HepG2 (cell line): ENCODE results near the gene TP53. TPM values are rescaled to one million over a fixed set of nuclear protein-coding genes. Genes with fewer than 3 reads are reported as not detected.

Experiments
- CENPBD1 ChIP-seq: sonication (generic); formaldehyde crosslinking; IDR thresholded peaks from 2 replicates; pipeline ENCODE4 v1.8.0; 2022; ENCODE audit warnings: missing genetic modification reagents, low read depth, mild to moderate bottlenecking, borderline replicate concordance
- FOXM1 ChIP-seq: sonication (generic); formaldehyde crosslinking; IDR thresholded peaks from 2 replicates; pipeline ENCODE4 v1.5.0; 2020; ENCODE audit warnings: missing genetic modification reagents
- FUBP1 ChIP-seq: sonication (generic); formaldehyde crosslinking; IDR thresholded peaks from 2 replicates; pipeline ENCODE4 v1.5.1; 2020; ENCODE audit warnings: missing genetic modification reagents, mild to moderate bottlenecking, borderline replicate concordance
- GABPA ChIP-seq, 2 experiments: IDR thresholded peaks; 2 replicates each; pipeline ENCODE4 v1.6.1; 2011 to 2016; ENCODE audit warnings: low read depth in 2 of 2, low read length in 1 of 2, missing biosample characterization in 1 of 2, missing genetic modification characterization in 1 of 2
- GPN1 ChIP-seq: sonication (generic); formaldehyde crosslinking; IDR thresholded peaks from 2 replicates; pipeline ENCODE4 v1.5.1; 2020; ENCODE audit warnings: missing genetic modification reagents, borderline replicate concordance
- MED13 ChIP-seq: sonication (generic); formaldehyde crosslinking; IDR thresholded peaks from 2 replicates; pipeline ENCODE4 v1.5.0; 2020; ENCODE audit warnings: missing genetic modification reagents
- MEIS1 ChIP-seq: sonication (generic); formaldehyde crosslinking; IDR thresholded peaks from 2 replicates; pipeline ENCODE4 v1.9.0; 2021; ENCODE audit warnings: mild to moderate bottlenecking, missing genetic modification reagents, moderate library complexity, borderline replicate concordance
- MTA1 ChIP-seq: sonication (generic); formaldehyde crosslinking; IDR thresholded peaks from 2 replicates; pipeline ENCODE4 v1.4.0; 2020; ENCODE audit warnings: missing genetic modification reagents, mild to moderate bottlenecking, borderline replicate concordance
- MTF1 ChIP-seq: sonication (generic); formaldehyde crosslinking; IDR thresholded peaks from 2 replicates; pipeline ENCODE4 v1.5.0; 2020; ENCODE audit warnings: missing genetic modification reagents
- NCOR1 ChIP-seq: fragments of 200-600 bp; sonication (generic); IDR thresholded peaks from 2 replicates; pipeline ENCODE4 v1.7.0; 2017; ENCODE audit warnings: antibody characterized with exemption, low read length, borderline replicate concordance
- NFATC3 ChIP-seq: sonication (generic); formaldehyde crosslinking; IDR thresholded peaks from 2 replicates; pipeline ENCODE4 v1.5.1; 2020; ENCODE audit warnings: mild to moderate bottlenecking, missing genetic modification reagents
- PITX1 ChIP-seq: sonication (generic); formaldehyde crosslinking; IDR thresholded peaks from 2 replicates; pipeline ENCODE4 v1.5.1; 2020; ENCODE audit warnings: mild to moderate bottlenecking, missing genetic modification reagents
- SIN3B ChIP-seq: fragments of 150-350 bp; IDR thresholded peaks from 2 replicates; pipeline ENCODE4 v1.6.1; 2014; ENCODE audit warnings: low read length
- SP1 ChIP-seq, 2 experiments: fragments of 450-650 bp in 1 of 2; sonication (generic) in 1 of 2; formaldehyde crosslinking in 1 of 2; IDR thresholded peaks; 2 replicates each; pipeline versions ENCODE4 v1.4.0 to v1.6.1; 2016 to 2020; ENCODE audit warnings: missing genetic modification reagents in 1 of 2
- TERF1 ChIP-seq: sonication (generic); formaldehyde crosslinking; IDR thresholded peaks from 2 replicates; pipeline ENCODE4 v1.8.0; 2022; ENCODE audit warnings: mild to moderate bottlenecking, missing genetic modification reagents, moderate library complexity
- ZBTB10 ChIP-seq: sonication (generic); formaldehyde crosslinking; IDR thresholded peaks from 2 replicates; pipeline ENCODE4 v1.4.0; 2020; ENCODE audit warnings: missing genetic modification reagents, borderline replicate concordance
- ZBTB38 ChIP-seq: sonication (generic); formaldehyde crosslinking; IDR thresholded peaks from 2 replicates; pipeline ENCODE4 v1.5.1; 2020; ENCODE audit warnings: mild to moderate bottlenecking, missing genetic modification reagents
- ZFAT ChIP-seq: sonication (generic); formaldehyde crosslinking; conservative IDR thresholded peaks from 2 replicates; pipeline ENCODE4 v1.8.1; 2023; ENCODE audit warnings: missing genetic modification reagents, inconsistent platforms
- ZFP62 ChIP-seq: sonication (generic); formaldehyde crosslinking; IDR thresholded peaks from 2 replicates; pipeline ENCODE4 v1.4.0; 2020; ENCODE audit warnings: missing genetic modification reagents
- ZNF160 ChIP-seq: sonication (generic); formaldehyde crosslinking; IDR thresholded peaks from 2 replicates; pipeline ENCODE4 v1.8.0; 2022; ENCODE audit warnings: mild to moderate bottlenecking, inconsistent platforms, missing genetic modification reagents
- ZNF24 ChIP-seq: fragments of 450-650 bp; IDR thresholded peaks from 2 replicates; pipeline ENCODE4 v1.6.1; 2017; ENCODE audit warnings: antibody characterized with exemption, mild to moderate bottlenecking
- ZNF597 ChIP-seq: sonication (generic); formaldehyde crosslinking; IDR thresholded peaks from 2 replicates; pipeline ENCODE4 v1.5.0; 2020; ENCODE audit warnings: missing genetic modification reagents
- polyA plus RNA-seq, 8 experiments: library from polyadenylated mRNA; depleted of rRNA in 3 of 8; stranded (reverse) in 7 of 8; unstranded in 1 of 8; fragments of >200 nt; fragmentation: Illumina TruSeq in 4 of 8; extraction: Trizol in 4 of 8; gene quantifications; 2 replicates each; pipeline versions ENCODE4 v1.2.1 to v1.2.3, GENCODE V29; 2011 to 2016; ENCODE audit warnings: low read depth in 4 of 8, missing spikeins in 1 of 8, mixed read lengths in 1 of 8; ENCODE audit not compliant: insufficient read depth in 1 of 8
- total RNA-seq, 5 experiments: library from RNA; depleted of rRNA; stranded (reverse); fragments of >200 nt; fragmentation: Illumina TruSeq; extraction: Trizol; gene quantifications; 2 replicates each; pipeline ENCODE4 v1.2.3, GENCODE V29; 2016; ENCODE audit warnings: low read depth in 1 of 5

Gene TP53
- total and polyA plus RNA-seq, 2 of the 13 experiments (the other 11 are each of a cell fraction or from before 2014, with no cell fraction given) = 17.1 to 29.9 TPM

GRCh38 chr17:7686222-7687071 is 843 bp downstream of the TP53 start (continued):
- TF ChIP-seq ZNF597 (CRISPR knock-in tag) (no peak), ZFP62 (CRISPR knock-in tag) (no peak), FUBP1 (CRISPR knock-in tag) (no peak), FOXM1 (no peak), SP1 (IDR thresholded peaks at IDR 0.05) (no peak), SP1 (CRISPR knock-in tag; IDR thresholded peaks at IDR 0.05) (no peak), CENPBD1 (no peak), ZFAT (CRISPR knock-in tag) (no peak), MED13 (CRISPR knock-in tag) (no peak), MTA1 (CRISPR knock-in tag) (no peak), GABPA (IDR thresholded peaks at IDR 0.05; ENCODE audit: low read depth, low read length) (peak; percentile 50), GABPA (CRISPR knock-in tag; IDR thresholded peaks at IDR 0.05; ENCODE audit: low read depth) (peak; percentile 86), ZNF24 (no peak), ZBTB10 (CRISPR knock-in tag) (no peak), GPN1 (no peak), ZNF160 (no peak), NFATC3 (CRISPR knock-in tag) (no peak), ZBTB38 (CRISPR knock-in tag) (no peak), MTF1 (no peak), PITX1 (CRISPR knock-in tag) (no peak), NCOR1 (no peak; the same call in 1 of the 2 replicates), MEIS1 (CRISPR knock-in tag) (0 out of 2 replicates have a peak, but pooled peaks have one; percentile 39), TERF1 (CRISPR knock-in tag) (no peak), SIN3B (no peak; the same call in 1 of the 2 replicates)
